Fibroblast of the conjunctiva (primary cell): ENCODE results near the gene ARHGAP15.

Experiments used
- DNase-seq: peaks from one replicate; pipeline ENCODE4 v3.0.0-alpha.2; 2010; ENCODE audit warnings: low read depth

The ARHGAP15 gene

DNA sequence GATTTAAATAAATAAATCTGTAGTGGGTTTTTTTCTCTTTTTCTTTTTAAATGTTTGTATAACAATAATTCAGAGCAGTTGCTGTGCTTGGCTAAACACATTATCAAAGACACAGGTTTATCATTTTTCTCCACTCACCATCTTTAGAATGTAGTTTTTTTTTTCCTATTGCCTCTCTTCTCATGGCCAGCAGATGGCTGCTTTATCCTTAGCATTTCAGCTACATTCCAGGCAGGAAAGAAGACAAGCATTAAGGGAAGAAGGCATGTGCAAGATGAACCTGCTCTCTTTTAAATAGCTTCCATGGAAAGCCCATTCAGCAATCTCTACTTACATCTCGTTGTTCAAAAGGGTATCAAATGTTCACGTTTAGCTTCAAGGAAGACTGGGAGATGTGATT, 42.6 kb downstream of the ARHGAP15 start:
- DNase-seq = no peak

GRCh38 chr2:143175438-143175837, 46.2 kb downstream of the ARHGAP15 start:
- no peak for DNase-seq

GRCh38 chr2:143176606-143177005, 47.4 kb downstream of the ARHGAP15 start:
- no peak for DNase-seq

- DNase-seq = no peak
Measured at GRCh38 chr2:143177096-143177786, 48.0 kb downstream of the ARHGAP15 start.

DNA sequence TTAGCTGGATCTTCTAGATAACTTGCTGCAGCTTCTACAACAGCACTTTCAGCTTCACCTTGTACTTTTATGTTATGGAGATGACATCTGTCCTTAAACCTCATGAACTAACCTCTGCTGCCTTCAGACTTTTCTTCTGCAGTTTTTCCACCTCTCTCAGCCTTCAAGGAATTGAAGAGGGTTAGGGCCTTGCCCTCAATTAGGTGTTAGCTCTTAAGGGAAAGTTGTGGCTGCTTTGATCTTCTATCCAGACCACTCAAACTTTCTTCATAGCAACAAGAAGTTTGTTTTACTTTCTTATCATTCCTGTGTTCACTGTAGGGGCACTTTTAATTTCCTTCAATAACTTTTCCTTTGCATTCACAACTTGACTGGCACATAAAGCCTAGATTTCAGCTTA, 52.3 kb downstream of the ARHGAP15 start:
- DNase-seq = no peak

GRCh38 chr2:143182649-143183048, 53.4 kb downstream of the ARHGAP15 start:
- no peak for DNase-seq

DNA sequence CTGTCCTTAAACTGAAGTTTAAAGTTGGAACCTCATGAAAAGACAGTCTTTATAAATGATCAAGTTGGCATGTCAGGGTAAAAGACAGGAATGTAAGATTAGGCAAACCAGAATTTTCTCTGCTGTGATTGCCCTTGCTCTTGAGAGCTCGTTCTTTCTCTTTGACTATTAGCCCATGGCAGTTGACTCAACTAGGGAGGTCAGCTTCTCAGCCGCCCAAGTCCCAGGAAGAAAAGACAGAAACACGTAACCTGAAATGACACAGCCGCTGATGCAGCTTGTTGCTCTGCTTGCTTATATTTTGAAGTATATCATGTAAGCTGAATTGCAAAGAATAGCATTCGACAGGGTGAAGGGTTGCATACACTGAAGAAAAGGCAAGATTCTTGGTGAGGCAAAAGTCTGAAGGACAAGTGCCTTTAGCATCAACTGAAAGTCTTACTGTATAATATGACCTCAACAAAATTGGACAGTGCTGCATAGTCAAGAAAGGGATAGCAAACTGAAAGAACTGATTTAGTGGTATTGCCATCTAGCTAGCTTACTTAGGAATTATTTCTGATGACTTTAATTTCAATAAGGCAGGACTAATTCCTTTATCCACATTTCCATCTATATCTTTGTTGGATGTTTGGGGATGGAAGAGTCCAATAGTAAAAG, 54.7 kb downstream of the ARHGAP15 start:
- DNase-seq = no peak

DNA sequence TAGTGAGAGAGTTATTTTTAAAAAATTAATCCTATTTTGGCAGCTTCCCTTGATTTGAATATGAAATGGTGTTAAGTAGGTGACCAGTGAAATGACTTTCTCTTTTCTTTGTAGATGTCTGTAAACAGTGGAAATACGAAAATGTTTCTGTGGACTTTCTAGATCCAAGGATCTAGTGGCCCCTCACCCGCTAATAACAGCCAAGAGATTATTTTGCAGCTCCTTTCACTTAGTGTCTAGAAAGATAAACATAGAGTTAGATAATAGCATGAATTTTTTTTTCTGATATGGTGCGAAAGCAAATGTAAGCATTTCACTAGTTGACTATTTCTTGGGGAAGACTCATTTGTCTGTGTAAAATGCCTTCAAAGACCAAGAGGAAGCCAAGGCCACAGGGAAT, 57.7 kb downstream of the ARHGAP15 start:
- no peak for DNase-seq

DNA sequence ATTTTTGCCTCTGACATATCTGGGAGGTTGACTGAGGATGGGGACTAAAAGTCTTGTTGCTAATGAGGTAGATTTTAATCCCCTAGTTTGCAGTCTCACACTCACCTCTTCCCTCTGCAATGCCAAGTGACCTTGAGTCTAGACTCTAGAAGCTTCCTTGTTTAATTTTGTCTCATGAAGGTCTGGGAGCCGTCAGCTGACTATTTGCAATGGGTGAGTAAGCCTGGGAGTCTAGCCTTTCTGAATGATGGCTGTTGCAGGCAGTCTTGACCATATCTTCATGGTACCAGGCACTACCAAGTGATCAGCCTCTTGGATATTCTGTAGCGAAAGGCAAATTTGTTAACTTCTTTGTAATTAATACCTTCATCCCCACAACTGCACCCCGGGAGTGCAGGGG, 61.2 kb downstream of the ARHGAP15 start:
- no peak for DNase-seq

- no peak for DNase-seq
Measured at GRCh38 chr2:143192106-143192505, 62.9 kb downstream of the ARHGAP15 start.

DNA sequence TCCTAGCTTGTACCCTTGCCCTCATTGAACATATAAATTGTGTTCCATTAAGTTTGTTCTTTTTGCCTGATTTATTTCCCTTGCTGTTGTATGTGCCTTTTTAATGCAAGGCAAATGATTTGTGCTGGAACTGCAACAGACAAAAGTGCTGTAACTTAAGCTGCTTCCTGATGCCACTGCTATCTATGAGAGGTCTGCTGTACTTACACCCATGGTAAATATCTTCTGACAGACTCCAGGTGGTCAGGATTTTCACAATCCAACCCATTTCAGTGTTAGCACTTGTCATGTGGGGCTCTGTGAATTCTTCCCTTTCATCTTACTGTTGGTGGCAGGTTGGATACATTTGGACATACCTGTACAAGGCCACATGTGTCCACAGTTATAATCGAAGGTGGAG, 63.5 kb downstream of the ARHGAP15 start:
- DNase-seq = no peak

DNA sequence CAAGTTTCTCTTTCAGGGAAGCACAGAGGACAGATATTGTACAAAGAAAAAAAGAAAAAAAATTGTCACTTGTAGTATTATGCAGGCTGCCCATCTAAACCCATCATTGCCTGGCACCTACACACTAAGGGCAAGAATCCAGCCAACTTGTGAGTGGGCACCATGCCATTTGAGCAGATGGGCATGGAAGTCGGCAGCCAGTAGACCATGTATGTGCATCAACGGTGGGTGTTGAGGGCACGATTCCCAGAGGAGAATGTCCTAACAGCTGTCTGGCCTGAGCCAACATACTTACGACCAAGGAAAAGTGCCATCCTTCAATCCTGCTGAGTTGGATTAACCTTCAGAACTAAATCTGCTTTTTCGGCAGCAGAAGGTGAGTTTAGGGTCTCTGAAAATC, 63.9 kb downstream of the ARHGAP15 start:
- DNase-seq = no peak

- no peak for DNase-seq
Measured at GRCh38 chr2:143195511-143195910, 66.3 kb downstream of the ARHGAP15 start.

DNA sequence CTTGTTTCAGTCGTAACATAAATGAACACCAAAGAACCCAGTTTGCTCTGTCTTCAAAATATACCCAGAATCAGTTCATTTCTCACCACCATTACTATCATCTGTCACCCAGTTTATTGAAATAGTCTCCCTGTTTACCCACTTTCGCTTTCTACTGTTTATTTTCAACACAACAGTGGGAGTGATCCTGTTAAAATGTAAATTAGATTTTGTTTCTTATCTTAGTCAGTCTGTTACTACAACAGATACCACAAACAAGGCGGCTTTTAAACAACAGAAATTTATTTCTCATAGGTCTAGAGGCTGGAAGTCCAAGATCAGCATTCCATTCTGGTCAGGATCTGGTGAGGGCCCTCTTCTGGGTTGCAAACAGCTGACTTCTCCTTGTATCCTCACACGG, 74.8 kb downstream of the ARHGAP15 start:
- no peak for DNase-seq

GRCh38 chr2:143205106-143205764, 76.0 kb downstream of the ARHGAP15 start:
- DNase-seq = no peak

DNA sequence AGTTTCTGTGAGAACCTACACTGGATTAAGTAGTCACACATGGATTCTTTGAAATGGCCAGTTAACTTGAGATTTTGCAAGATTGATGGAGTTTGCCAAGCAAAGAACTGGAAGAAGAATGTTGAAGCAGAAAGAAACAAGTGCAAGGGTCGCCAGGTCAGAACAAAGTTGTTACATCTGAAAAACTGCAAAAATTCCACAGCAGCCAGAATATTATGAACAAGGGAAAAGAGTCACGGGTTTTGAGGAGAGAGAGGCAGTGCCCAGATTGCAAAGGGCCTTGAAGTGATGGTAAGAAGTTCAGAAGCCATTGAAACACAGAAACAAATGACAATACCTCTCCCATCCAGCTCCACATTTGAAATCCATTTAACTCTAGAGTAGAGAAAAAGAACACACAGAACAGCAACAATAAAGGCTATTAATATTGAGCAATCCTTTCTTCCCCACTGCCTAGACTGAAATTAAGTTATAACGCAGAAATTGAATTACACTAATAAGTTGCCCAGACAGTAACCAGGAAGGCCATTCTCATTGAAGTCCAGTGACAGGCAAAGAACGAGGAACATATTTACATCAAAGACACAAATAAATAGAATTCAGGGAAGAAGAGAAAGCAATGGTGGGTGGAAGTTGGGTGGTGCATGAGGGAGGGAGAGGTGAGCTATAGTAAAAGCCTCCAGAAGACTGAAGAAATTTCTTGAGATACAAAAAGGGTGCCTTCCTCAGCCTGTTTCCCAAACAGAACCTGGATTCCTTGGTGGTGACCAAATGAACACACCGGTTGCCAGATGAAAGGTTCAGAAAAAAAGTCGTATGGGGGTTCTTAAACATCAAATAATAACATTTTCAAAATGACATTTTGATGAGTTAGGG, 80.6 kb downstream of the ARHGAP15 start:
- no peak for DNase-seq

- no peak for DNase-seq
Measured at GRCh38 chr2:143210446-143210819, 81.2 kb downstream of the ARHGAP15 start.

DNA sequence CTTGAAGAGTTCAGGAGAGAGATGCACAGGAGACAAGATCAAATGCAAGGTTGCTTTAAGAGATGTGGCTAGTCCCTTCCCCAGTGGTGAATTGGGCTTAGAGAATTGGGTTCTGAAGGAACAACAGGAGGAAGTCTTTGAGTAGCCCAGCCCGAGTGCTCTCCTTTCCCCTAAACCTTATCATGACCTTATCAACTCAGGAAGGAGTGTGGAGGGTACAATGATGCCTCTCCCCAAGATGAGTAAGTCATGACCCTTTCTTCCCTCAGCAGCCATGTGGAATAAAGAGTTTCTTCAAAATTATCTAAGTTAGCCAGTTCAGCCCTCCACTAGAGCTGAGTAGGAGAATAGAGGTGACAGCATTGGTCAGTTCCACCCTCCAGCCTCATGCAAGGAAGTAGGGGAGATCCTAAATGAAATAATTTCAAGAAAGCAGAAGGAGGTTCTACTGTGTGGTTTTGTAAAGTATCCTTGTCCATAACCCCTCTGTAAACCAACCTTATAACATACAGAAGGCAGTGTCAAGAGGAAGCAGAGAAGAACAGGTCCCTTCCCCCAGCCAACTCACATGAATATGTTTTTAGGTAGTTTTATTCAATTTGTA, 88.4 kb downstream of the ARHGAP15 start:
- no peak for DNase-seq

GRCh38 chr2:143218621-143219020, 89.4 kb downstream of the ARHGAP15 start:
- DNase-seq = no peak

- no peak for DNase-seq
Measured at GRCh38 chr2:143219266-143219665, 90.0 kb downstream of the ARHGAP15 start.

DNA sequence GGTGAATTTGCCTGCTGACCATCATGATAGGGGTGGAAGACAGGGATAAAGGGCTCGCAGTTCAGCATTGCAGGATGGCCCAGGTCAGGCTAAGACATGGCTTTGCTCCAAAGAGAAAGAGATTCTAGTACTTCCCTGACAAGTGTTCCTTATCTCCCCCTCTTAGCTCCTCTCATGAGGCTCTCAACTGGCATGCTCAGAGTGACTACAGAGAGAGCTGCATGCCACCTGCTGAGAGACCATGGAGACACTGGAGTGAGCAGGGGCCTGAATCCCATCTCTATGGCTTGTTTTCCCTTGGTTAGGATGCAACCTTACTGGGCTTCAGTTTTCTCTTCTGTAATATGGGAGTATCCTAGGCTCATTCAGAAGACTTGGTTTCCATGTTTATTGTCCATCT, 94.3 kb downstream of the ARHGAP15 start:
- DNase-seq = no peak

- DNase-seq = no peak
Measured at GRCh38 chr2:143225931-143226330, 96.7 kb downstream of the ARHGAP15 start.
